Measurements from ENCODE around the gene DGKH.
"Not testable (repeated sequence)": the region's sequence is repeated elsewhere in the genome, so short reads cannot be mapped to it uniquely, and the experiment has no call there.

DNA sequence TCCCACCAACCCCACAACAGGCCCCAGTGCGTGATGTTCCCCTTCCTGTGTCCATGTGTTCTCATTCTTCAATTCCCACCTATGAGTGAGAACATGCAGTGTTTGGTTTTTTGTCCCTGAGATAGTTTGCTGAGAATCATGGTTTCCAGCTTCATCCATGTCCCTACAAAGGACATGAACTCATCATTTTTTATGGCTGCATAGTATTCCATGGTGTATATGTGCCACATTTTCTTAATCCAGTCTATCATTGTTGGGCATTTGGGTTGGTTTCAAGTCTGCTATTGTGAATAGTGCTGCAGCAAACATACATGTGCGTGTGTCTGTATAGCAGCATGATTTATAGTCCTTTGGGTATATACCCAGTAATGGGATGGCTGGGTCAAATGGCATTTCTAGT, 92.6 kb downstream of the DGKH start:
- TF ChIP-seq, protein P1, sequence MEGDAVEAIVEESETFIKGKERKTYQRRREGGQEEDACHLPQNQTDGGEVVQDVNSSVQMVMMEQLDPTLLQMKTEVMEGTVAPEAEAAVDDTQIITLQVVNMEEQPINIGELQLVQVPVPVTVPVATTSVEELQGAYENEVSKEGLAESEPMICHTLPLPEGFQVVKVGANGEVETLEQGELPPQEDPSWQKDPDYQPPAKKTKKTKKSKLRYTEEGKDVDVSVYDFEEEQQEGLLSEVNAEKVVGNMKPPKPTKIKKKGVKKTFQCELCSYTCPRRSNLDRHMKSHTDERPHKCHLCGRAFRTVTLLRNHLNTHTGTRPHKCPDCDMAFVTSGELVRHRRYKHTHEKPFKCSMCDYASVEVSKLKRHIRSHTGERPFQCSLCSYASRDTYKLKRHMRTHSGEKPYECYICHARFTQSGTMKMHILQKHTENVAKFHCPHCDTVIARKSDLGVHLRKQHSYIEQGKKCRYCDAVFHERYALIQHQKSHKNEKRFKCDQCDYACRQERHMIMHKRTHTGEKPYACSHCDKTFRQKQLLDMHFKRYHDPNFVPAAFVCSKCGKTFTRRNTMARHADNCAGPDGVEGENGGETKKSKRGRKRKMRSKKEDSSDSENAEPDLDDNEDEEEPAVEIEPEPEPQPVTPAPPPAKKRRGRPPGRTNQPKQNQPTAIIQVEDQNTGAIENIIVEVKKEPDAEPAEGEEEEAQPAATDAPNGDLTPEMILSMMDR (IDR thresholded peaks at IDR 0.05) = not testable (repeated sequence)
- TF ChIP-seq EP300, POLR2A (IDR thresholded peaks at IDR 0.05): not testable (repeated sequence)

Measured in ovary (tissue), 3 donors.